Endothelial cell of umbilical vein (primary cell): Measurements from ENCODE around the gene ITGB1. TPM values are rescaled to one million over a fixed set of nuclear protein-coding genes. Genes with fewer than 3 reads are reported as not detected.
"Not testable (repeated sequence)": the region's sequence is repeated elsewhere in the genome, so short reads cannot be mapped to it uniquely, and the experiment has no call there.

Source experiments
- BruUV-seq: library from RNA; stranded (reverse); fragments of 400-500 nt; replicated peaks from 2 replicates; lab custom pipeline; 2021; lab: Mats Ljungman, UMichigan
- CTCF ChIA-PET: fragments of 300-600, 350-600 bp; sonication (Branson Sonifier 250); formaldehyde crosslinking; loops from one replicate; lab custom pipeline; 2021; ENCODE audit warnings: antibody characterized with exemption, inconsistent platforms; lab: Charles Lee
- POLR2A ChIA-PET: fragments of 300-600, 350-600 bp; sonication (Branson Sonifier 250); formaldehyde crosslinking; loops from one replicate; lab custom pipeline; 2021; ENCODE audit warnings: antibody characterized with exemption, inconsistent platforms; lab: Charles Lee
- DNase-seq: peaks from one replicate; pipeline ENCODE4 v3.0.0-alpha.2; 2011; ENCODE audit warnings: low read depth, low spot score
- FAIRE-seq: peaks from 2 replicates; lab custom pipeline; 2011; peaks lifted over from hg19 to GRCh38; lab: Jason Lieb, UNC
- H2AFZ ChIP-seq: 2 replicates; pipeline ENCODE4 v1.6.0; 2012; ENCODE audit warnings: low read depth, low read length, control low read depth, inconsistent platforms
- H3K27ac ChIP-seq: 2 replicates; pipeline ENCODE4 v1.5.1; 2011; ENCODE audit warnings: low read depth, mild to moderate bottlenecking, control low read depth, low read length, moderate library complexity; ENCODE audit not compliant: insufficient read depth
- H3K27me3 ChIP-seq, 2 experiments: 2 replicates each; pipeline versions ENCODE4 v1.6.0 to v1.6.1; 2011; ENCODE audit warnings: low read length in 2 of 2, mixed read lengths in 1 of 2; ENCODE audit not compliant: control insufficient read depth in 2 of 2, insufficient read depth in 2 of 2
- H3K36me3 ChIP-seq, 2 experiments: 2 replicates in 1 of 2; 3 replicates in 1 of 2; pipeline ENCODE4 v1.5.1; 2011; ENCODE audit warnings: low read length in 2 of 2, mild to moderate bottlenecking in 1 of 2, moderate library complexity in 1 of 2; ENCODE audit not compliant: control insufficient read depth in 2 of 2, insufficient read depth in 2 of 2; ENCODE audit errors: extremely low read depth in 1 of 2
- H3K4me1 ChIP-seq: 3 replicates; pipeline ENCODE4 v1.5.1; 2011; ENCODE audit warnings: mild to moderate bottlenecking, low read length; ENCODE audit not compliant: control insufficient read depth, insufficient read depth; ENCODE audit errors: extremely low read depth
- H3K4me2 ChIP-seq: 2 replicates; pipeline ENCODE4 v1.6.1; 2011; ENCODE audit warnings: low read length, control low read depth, mixed read lengths; ENCODE audit not compliant: insufficient read depth
- H3K4me3 ChIP-seq, 3 experiments: fragments of 200-600 bp in 1 of 3; sonication (generic), shearing (Covaris generic) in 1 of 3; replicated peaks in 1 of 3; 2 replicates each; pipeline ENCODE4 v1.5.1; 2011 to 2016; ENCODE audit warnings: control low read depth in 3 of 3, low read length in 3 of 3, mild to moderate bottlenecking in 2 of 3, inconsistent platforms in 1 of 3, low read depth in 1 of 3, moderate library complexity in 1 of 3; ENCODE audit not compliant: insufficient read depth in 1 of 3
- H3K79me2 ChIP-seq: 2 replicates; pipeline ENCODE4 v1.6.0; 2012; ENCODE audit warnings: low read length, inconsistent platforms; ENCODE audit not compliant: control insufficient read depth, insufficient read depth
- H3K9ac ChIP-seq: replicated peaks from 2 replicates; pipeline ENCODE3; 2011; ENCODE audit warnings: low read length, control low read depth; ENCODE audit not compliant: insufficient read depth; ENCODE audit errors: extremely low read depth
- H3K9me1 ChIP-seq: replicated peaks from 3 replicates; pipeline ENCODE4 v1.6.0; 2011; ENCODE audit warnings: mild to moderate bottlenecking, low read length; ENCODE audit not compliant: control insufficient read depth, insufficient read depth; ENCODE audit errors: extremely low read depth
- H3K9me3 ChIP-seq: replicated peaks from 2 replicates; pipeline ENCODE4 v1.5.1; 2012; ENCODE audit warnings: low read length, inconsistent platforms; ENCODE audit not compliant: control insufficient read depth, insufficient read depth
- H4K20me1 ChIP-seq: replicated peaks from 2 replicates; pipeline ENCODE3; 2011; ENCODE audit warnings: mild to moderate bottlenecking, low read length; ENCODE audit not compliant: control insufficient read depth, insufficient read depth; ENCODE audit errors: extremely low read depth
- CTCF ChIP-seq, 2 donors: IDR thresholded peaks; 1 replicate in 1 of 2; 2 replicates in 1 of 2; pipeline ENCODE4 v1.5.1; 2011; ENCODE audit warnings: low read length in 2 of 2, mild to moderate bottlenecking in 2 of 2, moderate library complexity in 2 of 2, control low read depth in 1 of 2, inconsistent platforms in 1 of 2, low read depth in 1 of 2; ENCODE audit not compliant: insufficient read depth in 1 of 2; ENCODE audit errors: extremely low read depth in 1 of 2
- JUN ChIP-seq: IDR thresholded peaks from 2 replicates; pipeline ENCODE4 v1.6.1; 2011; ENCODE audit warnings: borderline replicate concordance, low read depth; ENCODE audit not compliant: insufficient read length, insufficient read depth
- POLR2A ChIP-seq: IDR thresholded peaks from 2 replicates; pipeline ENCODE4 v1.6.1; 2012; ENCODE audit warnings: low read depth, mild to moderate bottlenecking, control low read depth, low read length
- POLR2AphosphoS5 ChIP-seq: IDR thresholded peaks from 2 replicates; pipeline ENCODE4 v1.6.1; 2012; ENCODE audit warnings: low read depth, mild to moderate bottlenecking, control low read depth, low read length, moderate library complexity; ENCODE audit not compliant: insufficient read depth
- dilution Hi-C: fragments of 300-500 bp; cut with MboI; formaldehyde crosslinking; loops from one replicate; pipeline ENCODE4 v1.15.0; 2019; ENCODE audit warnings: low sequenced_read_pairs; ENCODE audit not compliant: extremely low pct_ligation_motif_present
- intact Hi-C: fragments of 100-400 bp; cut with micrococcal nuclease; formaldehyde crosslinking; loops from one replicate; pipeline ENCODE4 v1.10.0; 2022
- polyA plus RNA-seq, 4 experiments: library from polyadenylated mRNA; depleted of rRNA in 3 of 4; stranded (reverse) in 3 of 4; unstranded in 1 of 4; fragments of >200 nt; gene quantifications; 2 replicates each; pipeline versions ENCODE4 v1.2.1 to v1.2.3, GENCODE V29; 2011 to 2012; ENCODE audit warnings: missing spikeins in 1 of 4
- total RNA-seq: library from RNA; stranded (reverse); gene quantifications from 2 replicates; pipeline ENCODE4 v1.2.3, GENCODE V29; 2021

Gene ITGB1
- total and polyA plus RNA-seq, 2 donors (not counting 3 experiments of a cell fraction or from before 2014, with no cell fraction given), result 424 to 1,147 TPM

GRCh38 chr10:32911285-32912016 lies 46.6 kb downstream of the ITGB1 start:
- H3K4me2 ChIP-seq, result no peak overlapping the region
- H3K9me1 ChIP-seq, result no peaks in the 10 kb centered on the region
- no peaks in the 10 kb centered on the region for H4K20me1 ChIP-seq
- no peaks in the 10 kb centered on the region for H3K9me3 ChIP-seq
- peaks cover 36% of the 10 kb centered on the region for H3K79me2 ChIP-seq
- no peak overlapping the region for H3K9ac ChIP-seq
- H3K27ac ChIP-seq, result no peak overlapping the region
- TF ChIP-seq CTCF (IDR thresholded peaks at IDR 0.05; ENCODE audit: extremely low read depth in 1 of 2, insufficient read depth in 1 of 2, low read depth in 1 of 2, low read length in 2 of 2) (no peak), JUN (no peak), POLR2A (no peak), POLR2AphosphoS5 (no peak)
- intact Hi-C loops, result no loop called here
- dilution Hi-C loops, result no loop called here
- no peak overlapping the region for H2AFZ ChIP-seq
- CTCF ChIA-PET, result no interaction called here
- H3K36me3 ChIP-seq, result peaks cover 13 to 38% of the 10 kb centered on the region in 2 experiments
- DNase-seq, result no peak
- POLR2A ChIA-PET, result no interaction called here
- no peak for FAIRE-seq
- TSS peak; percentile 91 for BruUV-seq
- H3K27me3 ChIP-seq, result no peaks in the 10 kb centered on the region
- no peak overlapping the region for H3K4me3 ChIP-seq
- H3K4me1 ChIP-seq, result no peaks in the 10 kb centered on the region

GRCh38 chr10:32909970-32910369 lies 48.1 kb downstream of the ITGB1 start:
- POLR2A ChIA-PET, result not testable (repeated sequence)
- H3K79me2 ChIP-seq, result peaks cover 35% of the 10 kb centered on the region

More at GRCh38 chr10:32909970-32910369, 48.1 kb downstream of the ITGB1 start:
- H3K4me1 ChIP-seq, DNase-seq, H3K27me3 ChIP-seq, H3K4me2 ChIP-seq, intact Hi-C loops, H3K9me3 ChIP-seq, dilution Hi-C loops, H3K4me3 ChIP-seq, FAIRE-seq, H3K9ac ChIP-seq, H3K27ac ChIP-seq, BruUV-seq, H4K20me1 ChIP-seq, H3K9me1 ChIP-seq, H2AFZ ChIP-seq: not testable (repeated sequence)
- peaks cover 15 to 50% of the 10 kb centered on the region in 2 experiments for H3K36me3 ChIP-seq
- CTCF ChIA-PET, result interaction anchor here (1.0 to 2.4 kb wide), 2 partner anchors 99 to 114 kb away, joined by 3 to 16 read pairs; no protein-coding TSS in a partner anchor
